Measurements from ENCODE around the gene ARRDC3. TPM values are rescaled to one million over a fixed set of nuclear protein-coding genes. Genes with fewer than 3 reads are reported as not detected.

The ARRDC3 gene
- total and polyA plus RNA-seq, 9 of the 15 experiments (the other 6 are each of a cell fraction or from before 2014, with no cell fraction given), result 15.3 to 58.1 (median 39.4) TPM

DNA sequence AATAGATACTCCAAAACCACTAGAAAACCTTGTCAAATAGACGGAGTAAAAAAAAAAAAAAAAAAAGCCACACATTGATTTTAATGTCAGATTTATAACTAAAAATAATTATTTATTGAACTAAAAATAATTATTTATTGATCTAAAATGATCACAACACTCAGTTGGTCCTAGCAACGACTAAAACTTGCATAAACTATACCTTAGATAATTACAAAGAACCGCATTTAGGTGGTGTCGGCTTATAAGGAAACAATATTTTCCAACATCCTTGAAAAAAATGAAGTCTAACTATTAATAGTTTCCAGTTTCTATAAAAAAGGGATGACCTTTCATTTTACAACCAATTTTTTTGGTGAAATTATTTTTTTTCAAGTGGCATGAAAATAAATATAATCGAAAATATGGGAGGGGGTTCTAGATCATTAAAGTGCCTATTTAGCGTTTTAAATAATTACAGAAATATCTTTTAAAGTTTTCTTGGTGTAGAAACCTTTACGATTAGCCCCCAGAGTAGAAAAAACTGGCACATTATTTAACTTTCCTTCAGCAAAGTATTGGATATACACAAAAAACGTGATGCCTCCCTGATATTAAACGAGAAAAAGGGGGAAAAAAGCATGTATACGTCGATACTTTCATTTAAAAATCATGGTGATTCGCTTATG lies 3.7 kb downstream of the ARRDC3 start (continued):
- TF ChIP-seq, protein P1, sequence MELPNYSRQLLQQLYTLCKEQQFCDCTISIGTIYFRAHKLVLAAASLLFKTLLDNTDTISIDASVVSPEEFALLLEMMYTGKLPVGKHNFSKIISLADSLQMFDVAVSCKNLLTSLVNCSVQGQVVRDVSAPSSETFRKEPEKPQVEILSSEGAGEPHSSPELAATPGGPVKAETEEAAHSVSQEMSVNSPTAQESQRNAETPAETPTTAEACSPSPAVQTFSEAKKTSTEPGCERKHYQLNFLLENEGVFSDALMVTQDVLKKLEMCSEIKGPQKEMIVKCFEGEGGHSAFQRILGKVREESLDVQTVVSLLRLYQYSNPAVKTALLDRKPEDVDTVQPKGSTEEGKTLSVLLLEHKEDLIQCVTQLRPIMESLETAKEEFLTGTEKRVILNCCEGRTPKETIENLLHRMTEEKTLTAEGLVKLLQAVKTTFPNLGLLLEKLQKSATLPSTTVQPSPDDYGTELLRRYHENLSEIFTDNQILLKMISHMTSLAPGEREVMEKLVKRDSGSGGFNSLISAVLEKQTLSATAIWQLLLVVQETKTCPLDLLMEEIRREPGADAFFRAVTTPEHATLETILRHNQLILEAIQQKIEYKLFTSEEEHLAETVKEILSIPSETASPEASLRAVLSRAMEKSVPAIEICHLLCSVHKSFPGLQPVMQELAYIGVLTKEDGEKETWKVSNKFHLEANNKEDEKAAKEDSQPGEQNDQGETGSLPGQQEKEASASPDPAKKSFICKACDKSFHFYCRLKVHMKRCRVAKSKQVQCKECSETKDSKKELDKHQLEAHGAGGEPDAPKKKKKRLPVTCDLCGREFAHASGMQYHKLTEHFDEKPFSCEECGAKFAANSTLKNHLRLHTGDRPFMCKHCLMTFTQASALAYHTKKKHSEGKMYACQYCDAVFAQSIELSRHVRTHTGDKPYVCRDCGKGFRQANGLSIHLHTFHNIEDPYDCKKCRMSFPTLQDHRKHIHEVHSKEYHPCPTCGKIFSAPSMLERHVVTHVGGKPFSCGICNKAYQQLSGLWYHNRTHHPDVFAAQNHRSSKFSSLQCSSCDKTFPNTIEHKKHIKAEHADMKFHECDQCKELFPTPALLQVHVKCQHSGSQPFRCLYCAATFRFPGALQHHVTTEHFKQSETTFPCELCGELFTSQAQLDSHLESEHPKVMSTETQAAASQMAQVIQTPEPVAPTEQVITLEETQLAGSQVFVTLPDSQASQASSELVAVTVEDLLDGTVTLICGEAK (IDR thresholded peaks at IDR 0.05), result 0 out of 2 replicates have a peak, but pooled peaks have one; percentile 29
- TF ChIP-seq, protein P1 (CRISPR knock-in tag; IDR thresholded peaks at IDR 0.05), result no peak
- no peak for TF ChIP-seq HNRNPLL (IDR thresholded peaks at IDR 0.05; ENCODE audit: low read depth, low read length, poor library complexity, severe bottlenecking)
- no peak for TF ChIP-seq NFATC3 (IDR thresholded peaks at IDR 0.05)
- TF ChIP-seq, protein P2, sequence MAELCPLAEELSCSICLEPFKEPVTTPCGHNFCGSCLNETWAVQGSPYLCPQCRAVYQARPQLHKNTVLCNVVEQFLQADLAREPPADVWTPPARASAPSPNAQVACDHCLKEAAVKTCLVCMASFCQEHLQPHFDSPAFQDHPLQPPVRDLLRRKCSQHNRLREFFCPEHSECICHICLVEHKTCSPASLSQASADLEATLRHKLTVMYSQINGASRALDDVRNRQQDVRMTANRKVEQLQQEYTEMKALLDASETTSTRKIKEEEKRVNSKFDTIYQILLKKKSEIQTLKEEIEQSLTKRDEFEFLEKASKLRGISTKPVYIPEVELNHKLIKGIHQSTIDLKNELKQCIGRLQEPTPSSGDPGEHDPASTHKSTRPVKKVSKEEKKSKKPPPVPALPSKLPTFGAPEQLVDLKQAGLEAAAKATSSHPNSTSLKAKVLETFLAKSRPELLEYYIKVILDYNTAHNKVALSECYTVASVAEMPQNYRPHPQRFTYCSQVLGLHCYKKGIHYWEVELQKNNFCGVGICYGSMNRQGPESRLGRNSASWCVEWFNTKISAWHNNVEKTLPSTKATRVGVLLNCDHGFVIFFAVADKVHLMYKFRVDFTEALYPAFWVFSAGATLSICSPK (IDR thresholded peaks at IDR 0.05; ENCODE audit: borderline replicate concordance), result 0 out of 2 replicates have a peak, but pooled peaks have one; percentile 35
- TF ChIP-seq, protein P3, sequence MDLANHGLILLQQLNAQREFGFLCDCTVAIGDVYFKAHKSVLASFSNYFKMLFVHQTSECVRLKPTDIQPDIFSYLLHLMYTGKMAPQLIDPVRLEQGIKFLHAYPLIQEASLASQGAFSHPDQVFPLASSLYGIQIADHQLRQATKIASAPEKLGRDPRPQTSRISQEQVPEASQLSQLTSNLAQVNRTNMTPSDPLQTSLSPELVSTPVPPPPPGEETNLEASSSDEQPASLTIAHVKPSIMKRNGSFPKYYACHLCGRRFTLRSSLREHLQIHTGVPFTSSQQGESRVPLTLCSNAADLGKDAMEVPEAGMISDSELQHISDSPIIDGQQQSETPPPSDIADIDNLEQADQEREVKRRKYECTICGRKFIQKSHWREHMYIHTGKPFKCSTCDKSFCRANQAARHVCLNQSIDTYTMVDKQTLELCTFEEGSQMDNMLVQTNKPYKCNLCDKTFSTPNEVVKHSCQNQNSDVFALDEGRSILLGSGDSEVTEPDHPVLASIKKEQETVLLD (IDR thresholded peaks at IDR 0.05), result no peak
- no peak for TF ChIP-seq RAD21 (CRISPR knock-in tag; conservative IDR thresholded peaks at IDR 0.05 in 1 of 2, IDR thresholded peaks at IDR 0.05 in 1 of 2)
